Activated CD4-positive, alpha-beta T cell treated with anti-CD3 and anti-CD28 coated beads for 1 hour (primary cell): ENCODE data around the gene CCNI2.
A peak's percentile ranks its signal among the peaks of the same experiment; 100 is the strongest.

Experiments used
- DNase-seq: peaks from one replicate; pipeline ENCODE4 v3.0.0-alpha.2; 2020

The CCNI2 gene

GRCh38 chr5:132746954-132747615 is at the start of gene CCNI2:
TSS of gene CCNI2 (plus strand) at chr5:132747426. CDS start at chr5:132747496, 70 bp downstream.
- DNase-seq: peak; percentile 54

GRCh38 chr5:132704875-132705274 is 42.4 kb upstream of the CCNI2 start:
- DNase-seq: no peak

GRCh38 chr5:132708645-132709044 is 38.6 kb upstream of the CCNI2 start:
- no peak for DNase-seq

- no peak for DNase-seq
These were observed 32.5 kb upstream of the CCNI2 start for GRCh38 chr5:132714456-132715307.

GRCh38 chr5:132718544-132719312 is 28.5 kb upstream of the CCNI2 start:
- DNase-seq: no peak

GRCh38 chr5:132725745-132726144 is 21.5 kb upstream of the CCNI2 start:
- DNase-seq: no peak

- no peak for DNase-seq
These were observed 17.3 kb upstream of the CCNI2 start for GRCh38 chr5:132729896-132730295.

- no peak for DNase-seq
These were observed 13.6 kb upstream of the CCNI2 start for GRCh38 chr5:132733499-132734148.

- no peak for DNase-seq
These were observed 12.5 kb upstream of the CCNI2 start for GRCh38 chr5:132734687-132735086.

- DNase-seq: peak; percentile 98
These were observed 10.1 kb upstream of the CCNI2 start, which contains the start of gene KIF3A for GRCh38 chr5:132736853-132737833. TSS of gene KIF3A (minus strand) at chr5:132737546. CDS start at chr5:132737419, 127 bp downstream.

GRCh38 chr5:132737982-132738681 is 9.1 kb upstream of the CCNI2 start:
- DNase-seq: no peak

GRCh38 chr5:132739232-132739631 is 8.0 kb upstream of the CCNI2 start:
- DNase-seq: no peak

- no peak for DNase-seq
These were observed 5.1 kb upstream of the CCNI2 start for GRCh38 chr5:132742158-132742557.

- DNase-seq: no peak
These were observed 4.6 kb upstream of the CCNI2 start for GRCh38 chr5:132742626-132743025.

- DNase-seq: no peak
These were observed 2.6 kb upstream of the CCNI2 start for GRCh38 chr5:132744659-132745058.

- no peak for DNase-seq
These were observed 653 bp upstream of the CCNI2 start for GRCh38 chr5:132746592-132746953.

GRCh38 chr5:132747616-132748440 is 602 bp downstream of the CCNI2 start:
- peak; percentile 37 for DNase-seq

- DNase-seq: no peak
These were observed 1.3 kb downstream of the CCNI2 start for GRCh38 chr5:132748522-132749000.

- no peak for DNase-seq
These were observed 2.3 kb downstream of the CCNI2 start for GRCh38 chr5:132749506-132749905.
